Measurements from ENCODE around the gene SAP25. TPM values are rescaled to one million over a fixed set of nuclear protein-coding genes. Genes with fewer than 3 reads are reported as not detected.
A peak's percentile ranks its signal among the peaks of the same experiment; 100 is the strongest.

SAP25 gene
- total and polyA plus RNA-seq, 11 donors = 0.30 to 2.3 (median 0.65) TPM; not detected in 4

DNA sequence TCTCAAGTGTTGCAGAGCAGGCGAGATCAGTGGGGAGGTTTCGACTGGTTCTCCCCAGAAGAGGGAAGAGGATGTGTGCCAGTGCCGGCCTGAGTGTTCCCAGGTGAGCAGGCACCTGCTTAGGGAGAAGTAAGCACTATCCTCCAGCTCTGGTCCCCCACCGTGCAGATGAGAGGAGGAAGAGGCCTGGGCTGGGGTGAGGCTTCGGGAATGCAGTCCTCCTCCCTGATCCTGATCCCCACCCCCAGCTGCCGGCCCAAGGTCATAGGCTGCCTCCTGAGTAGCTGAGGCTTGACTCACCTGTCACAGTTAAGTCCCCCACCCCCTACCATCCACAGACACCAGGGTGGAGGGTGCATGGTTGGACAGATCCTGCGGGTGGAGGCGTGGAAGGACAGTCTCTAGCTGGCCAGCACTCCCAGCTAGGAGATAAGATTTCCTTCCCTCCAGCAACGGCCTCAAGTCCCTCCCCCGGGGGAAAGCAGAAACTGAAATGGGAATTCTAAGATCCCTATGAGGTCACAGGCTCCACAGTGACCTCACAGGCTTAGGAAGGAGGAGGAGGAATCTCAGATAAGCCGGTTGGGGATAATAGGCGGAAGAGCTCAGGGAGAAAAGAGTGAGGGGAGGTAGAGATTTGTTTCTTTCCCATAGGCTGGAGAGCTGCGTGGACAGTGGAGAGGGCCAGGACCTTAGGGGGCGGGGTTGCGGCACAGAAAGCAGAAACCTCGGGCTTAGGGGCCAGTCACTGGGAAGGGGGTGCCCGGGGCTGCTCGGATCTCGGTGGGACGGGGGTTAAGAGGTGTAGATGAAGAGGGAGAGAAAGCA, 11.2 kb upstream of the SAP25 start:
- Histone ChIP-seq H3K27ac (peak overlapping the region; percentile 79 to 99 (median 96)), H3K27me3 (no peaks in the 10 kb centered on the region), H3K9me3 (no peaks in the 10 kb centered on the region), H3K4me3 (peak overlapping the region; percentile 75 to 100 (median 96)), H3K4me1 (peaks cover 6 to 50% (median 37%) of the 10 kb centered on the region in 12 donors), H3K36me3 (peaks cover 0 to 32% (median 24%) of the 10 kb centered on the region in 9 donors)
- TF ChIP-seq CTCF (IDR thresholded peaks at IDR 0.05) = no peak
- peak in 1 of 2 donors; percentile 26 for TF ChIP-seq POLR2A (IDR thresholded peaks at IDR 0.05)
- peak in 4 of 5 donors; percentile 53 to 71 (median 65) for DNase-seq
- 7 to 10% (median 10%) methylated on average over 20 of the region's 20 CpGs for WGBS, 4 donors
- intact Hi-C loops (cut with DNase I) = loop anchor here in 5 of 10 donors (2.0 to 10.0 kb wide), 4 partner anchors 14 to 107 kb away; partner anchors contain the start of genes GNB2 (in 2 of the 5) and GIGYF1 (in 1 of the 5)
- ATAC-seq = no peak

DNA sequence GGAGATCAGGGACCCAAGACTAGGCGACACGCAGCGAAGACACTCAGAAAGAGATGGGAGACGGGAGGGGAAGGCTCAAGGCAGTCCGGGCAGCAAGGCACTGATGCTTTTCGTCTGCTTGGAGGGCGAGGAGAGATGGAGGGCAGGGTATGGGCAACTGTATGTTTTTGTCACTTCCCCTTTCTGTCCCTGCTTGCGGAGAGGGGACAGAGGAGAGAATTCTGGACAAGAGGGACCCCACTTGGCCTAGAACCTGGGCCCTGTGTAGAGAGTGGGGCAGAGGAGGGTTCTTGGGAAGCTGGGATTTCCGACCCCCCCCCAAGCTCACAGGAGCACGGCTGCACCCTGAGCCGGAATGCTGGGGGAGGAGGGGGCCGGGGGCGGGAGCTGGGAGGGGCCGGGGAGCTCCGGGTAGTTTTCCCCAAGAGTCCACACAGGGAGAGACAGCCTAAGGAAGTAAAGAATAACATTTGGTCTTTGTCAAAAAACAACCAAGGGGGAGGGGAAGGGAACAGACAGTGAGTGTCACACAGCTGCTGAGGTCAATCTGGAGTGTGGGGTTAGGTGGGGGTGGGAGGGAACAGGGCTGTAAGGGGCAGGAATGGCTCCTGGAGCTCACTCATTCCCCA, 10.5 kb upstream of the SAP25 start:
- no peak for DNase-seq
- Histone ChIP-seq H3K4me1 (peaks cover 6 to 45% (median 35%) of the 10 kb centered on the region in 12 donors), H3K27me3 (no peaks in the 10 kb centered on the region), H3K27ac (peak overlapping the region; percentile 79 to 99 (median 96)), H3K4me3 (peak overlapping the region in 10 of 12 donors; percentile 75 to 100 (median 96)), H3K36me3 (peaks cover 0 to 38% (median 29%) of the 10 kb centered on the region in 9 donors), H3K9me3 (no peaks in the 10 kb centered on the region)
- TF ChIP-seq POLR2A (IDR thresholded peaks at IDR 0.05) (no peak), CTCF (IDR thresholded peaks at IDR 0.05) (no peak)
- ATAC-seq = no peak
- WGBS, 4 donors = 49 to 58% (median 53%) methylated on average over 15 of the region's 15 CpGs
- intact Hi-C loops (cut with DNase I) = loop anchor here in 4 of 10 donors (2.0 to 10.0 kb wide), 3 partner anchors 13 to 93 kb away; partner anchors contain the start of gene GNB2 (in 2 of the 4)

DNA sequence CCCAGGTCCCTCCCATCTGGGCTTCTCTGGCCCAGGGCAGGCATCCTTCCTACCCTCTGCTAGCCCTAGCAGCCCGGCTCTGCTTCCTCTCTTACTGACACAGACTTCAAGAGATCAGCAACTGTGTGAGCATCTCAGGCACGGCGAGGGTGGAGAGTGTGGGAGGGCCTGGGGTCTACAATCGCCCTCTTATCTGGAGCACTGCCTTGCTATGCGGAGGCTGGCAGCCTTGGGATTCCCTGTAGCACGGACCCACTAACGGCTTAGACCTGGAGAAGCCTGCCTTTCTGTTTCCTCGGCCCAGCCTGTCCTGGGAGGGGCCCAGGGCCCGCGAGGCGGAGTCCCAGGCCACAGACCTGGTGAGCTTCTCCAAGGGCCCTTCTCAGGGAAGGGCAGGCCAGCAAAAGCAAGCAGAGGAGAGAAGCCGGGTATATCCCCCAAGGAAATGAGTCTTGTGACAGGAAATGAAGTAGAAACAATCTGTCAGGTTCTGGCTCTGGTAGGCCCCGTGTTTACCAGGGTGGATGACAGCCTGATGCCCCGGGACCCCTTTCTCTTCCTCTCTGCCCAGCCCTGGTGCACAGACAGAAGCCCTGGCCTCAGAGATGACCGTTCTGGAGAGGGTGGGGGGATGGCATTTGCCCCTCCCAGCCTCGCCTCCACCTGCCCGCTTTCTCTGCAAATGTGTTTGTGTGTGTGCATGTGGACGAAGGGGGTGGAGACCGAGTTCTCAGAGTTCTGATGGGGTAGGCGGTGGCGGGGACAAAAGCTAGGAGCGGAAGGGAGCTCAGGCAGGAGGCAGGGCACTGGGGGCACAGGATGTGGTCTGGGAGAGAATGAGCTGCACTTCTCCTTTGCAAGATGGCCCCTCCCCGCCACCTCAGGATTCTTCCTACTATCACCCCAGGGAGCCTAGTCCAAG, 9.7 kb upstream of the SAP25 start:
- intact Hi-C loops (cut with DNase I) = loop anchor here in 4 of 10 donors (2.0 to 10.0 kb wide), 3 partner anchors 13 to 94 kb away; partner anchors contain the start of gene GNB2 (in 2 of the 4)
- H3K36me3 ChIP-seq = peaks cover 2 to 45% (median 36%) of the 10 kb centered on the region in 9 donors
- no peaks in the 10 kb centered on the region for H3K27me3 ChIP-seq
- H3K4me3 ChIP-seq = peak overlapping the region in 10 of 12 donors; percentile 18 to 100 (median 95)
- H3K4me1 ChIP-seq = peaks cover 6 to 45% (median 35%) of the 10 kb centered on the region in 12 donors
- H3K27ac ChIP-seq = peak overlapping the region; percentile 70 to 99 (median 96)
- DNase-seq (peak; percentile 69 to 85 (median 72)), ATAC-seq (no peak)
- 36 to 50% (median 49%) methylated on average over 21 to 23 of the region's 23 CpGs for WGBS, 4 donors
- no peaks in the 10 kb centered on the region for H3K9me3 ChIP-seq
- no peak for TF ChIP-seq POLR2A (IDR thresholded peaks at IDR 0.05)
- TF ChIP-seq CTCF (IDR thresholded peaks at IDR 0.05) = no peak
